GF-D8 (cell line): ENCODE results near the gene AKT1S1.
A peak's percentile ranks its signal among the peaks of the same experiment; 100 is the strongest.
"Not testable (repeated sequence)": the region's sequence is repeated elsewhere in the genome, so short reads cannot be mapped to it uniquely, and the experiment has no call there.

Source experiments
- DNase-seq: peaks from one replicate; lab custom pipeline; 2025; lab: John Stamatoyannopoulos, UW

The AKT1S1 gene

DNA sequence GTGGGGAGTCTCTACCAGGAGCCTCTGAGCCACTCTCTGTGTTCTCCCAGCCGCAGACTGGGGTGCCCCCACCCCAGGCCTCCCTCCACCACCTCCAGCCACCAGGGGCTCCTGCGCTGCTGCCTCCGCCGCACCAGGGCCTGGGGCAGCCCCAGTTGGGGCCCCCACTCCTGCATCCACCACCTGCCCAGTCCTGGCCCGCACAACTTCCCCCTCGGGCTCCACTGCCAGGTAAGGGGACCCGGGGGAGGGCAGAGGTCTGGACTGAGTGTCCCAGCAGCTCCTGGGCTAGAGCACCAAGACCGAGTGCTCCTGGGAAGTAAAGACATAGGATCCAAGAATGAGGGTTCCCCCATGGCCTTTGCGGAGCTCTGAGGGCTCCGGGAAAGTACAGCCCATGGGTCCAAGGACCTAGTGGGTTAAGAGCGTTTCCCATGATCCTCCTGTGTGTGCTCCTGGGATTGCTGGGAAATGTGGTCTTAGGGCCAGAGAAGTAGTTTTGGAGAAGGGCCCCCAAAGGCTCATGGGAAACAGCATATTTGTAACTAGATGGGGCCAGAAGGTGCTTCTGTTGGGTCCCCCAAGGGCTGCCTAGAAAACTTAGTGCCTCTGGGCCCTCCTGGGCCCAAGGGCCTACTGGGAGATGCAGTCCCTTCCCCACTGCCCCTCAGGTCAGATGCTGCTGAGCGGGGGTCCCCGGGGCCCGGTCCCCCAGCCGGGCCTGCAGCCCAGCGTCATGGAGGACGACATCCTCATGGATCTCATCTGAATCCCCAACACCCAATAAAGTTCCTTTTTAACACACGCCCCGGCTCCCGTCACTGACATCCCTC lies 40.8 kb downstream of the AKT1S1 start:
- no peak for DNase-seq

DNA sequence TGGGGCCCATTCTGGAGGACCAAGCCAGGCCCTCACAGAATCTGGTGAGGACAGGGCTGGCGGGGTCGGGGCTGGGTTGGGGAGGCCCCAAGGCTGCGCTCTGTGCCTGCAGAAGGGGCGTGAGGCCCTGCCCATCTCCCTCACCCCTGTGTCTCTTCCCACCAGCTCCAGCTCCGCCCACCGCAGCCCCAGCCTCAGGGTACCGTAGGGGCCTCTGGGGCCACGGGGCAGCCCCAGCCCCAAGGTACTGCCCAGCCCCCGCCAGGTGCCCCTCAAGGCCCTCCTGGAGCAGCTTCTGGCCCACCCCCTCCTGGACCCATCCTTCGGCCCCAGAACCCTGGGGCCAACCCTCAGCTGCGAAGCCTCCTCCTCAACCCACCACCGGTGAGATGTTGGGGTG lies 41.6 kb downstream of the AKT1S1 start:
- DNase-seq, result no peak

DNA sequence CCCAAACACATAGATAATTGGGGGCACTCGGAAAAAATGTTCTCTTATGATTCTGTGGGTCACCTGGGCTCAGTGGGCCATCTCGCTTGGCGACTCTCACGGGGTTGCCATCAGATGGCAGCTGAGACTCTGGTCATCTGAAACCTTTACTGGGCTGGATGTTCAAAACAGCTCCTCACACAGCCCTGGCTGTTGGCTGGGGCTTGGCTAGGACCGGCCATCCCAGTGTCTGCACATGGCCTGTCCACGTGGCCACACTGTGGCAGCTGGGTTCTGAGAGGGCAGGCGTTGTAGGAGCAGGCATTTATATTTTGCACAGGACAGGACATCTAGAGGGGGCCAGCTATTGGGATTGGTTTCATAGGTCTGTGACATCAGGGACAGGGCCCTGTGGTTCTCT lies 43.6 kb downstream of the AKT1S1 start:
- no peak for DNase-seq

DNA sequence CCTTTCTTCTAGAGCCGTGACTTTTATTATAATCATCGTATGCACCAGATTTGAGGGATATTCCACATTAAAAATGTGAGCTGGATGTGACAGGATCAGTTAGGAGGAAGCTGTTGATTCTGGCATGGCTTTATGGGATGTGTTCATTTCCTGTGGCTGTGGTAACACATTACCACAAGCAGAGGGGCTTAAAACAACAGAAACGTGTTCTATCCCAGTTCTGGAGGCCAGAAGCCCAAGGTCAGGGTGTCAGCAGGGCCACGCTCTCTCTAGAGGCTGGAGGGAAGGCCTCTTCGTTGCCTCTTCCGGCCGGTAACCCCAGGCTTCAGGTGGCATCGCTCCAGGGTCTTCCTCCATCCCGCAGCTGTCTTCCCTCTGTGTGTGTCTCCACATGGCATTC lies 44.6 kb downstream of the AKT1S1 start:
- peak; percentile 81 for DNase-seq

GRCh38 chr19:49831592-49831991 lies 45.6 kb downstream of the AKT1S1 start:
- DNase-seq, result no peak

GRCh38 chr19:49830766-49831165 lies 46.4 kb downstream of the AKT1S1 start:
- no peak for DNase-seq

DNA sequence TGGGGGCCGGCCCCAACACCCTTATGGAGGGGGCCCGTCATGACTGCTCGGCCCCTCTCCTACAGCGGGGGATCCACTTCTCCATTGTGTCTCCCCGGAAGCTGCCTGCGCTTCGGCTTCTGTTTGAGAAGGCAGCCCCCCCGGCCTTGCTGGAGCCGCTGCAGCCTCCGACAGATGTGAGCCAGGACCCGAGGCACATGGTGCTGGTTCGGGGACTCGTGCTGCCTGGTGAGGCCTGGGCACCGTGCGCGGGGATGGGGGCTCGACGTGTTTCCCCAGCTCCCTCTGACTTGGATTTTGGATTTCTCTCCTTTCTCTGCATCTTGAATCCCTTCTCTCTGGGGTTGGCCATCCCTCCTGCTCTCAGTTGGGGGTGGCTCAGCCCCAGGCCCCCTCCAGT lies 47.4 kb downstream of the AKT1S1 start:
- no peak for DNase-seq

DNA sequence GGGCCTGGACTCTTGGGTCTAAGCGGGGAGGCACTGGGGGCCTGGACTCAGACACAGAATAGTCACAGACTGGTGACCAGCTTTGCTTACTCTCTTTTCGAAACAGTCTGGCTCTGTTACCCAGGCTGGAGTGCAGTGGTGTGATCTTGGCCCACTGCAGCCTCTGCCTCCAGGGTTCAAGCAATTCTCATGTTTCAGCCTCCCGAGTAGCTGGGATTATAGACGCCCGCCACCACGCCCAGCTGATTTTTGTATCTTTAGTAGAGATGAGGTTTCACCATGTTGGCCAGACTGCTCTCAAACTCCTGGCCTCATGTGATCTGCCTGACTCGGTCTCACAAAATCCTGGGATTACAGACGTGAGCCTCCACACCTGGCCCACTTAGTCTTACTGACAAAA lies 48.0 kb downstream of the AKT1S1 start:
- no peak for DNase-seq

- no peak for DNase-seq
Measured at GRCh38 chr19:49827034-49827433, 50.1 kb downstream of the AKT1S1 start.

DNA sequence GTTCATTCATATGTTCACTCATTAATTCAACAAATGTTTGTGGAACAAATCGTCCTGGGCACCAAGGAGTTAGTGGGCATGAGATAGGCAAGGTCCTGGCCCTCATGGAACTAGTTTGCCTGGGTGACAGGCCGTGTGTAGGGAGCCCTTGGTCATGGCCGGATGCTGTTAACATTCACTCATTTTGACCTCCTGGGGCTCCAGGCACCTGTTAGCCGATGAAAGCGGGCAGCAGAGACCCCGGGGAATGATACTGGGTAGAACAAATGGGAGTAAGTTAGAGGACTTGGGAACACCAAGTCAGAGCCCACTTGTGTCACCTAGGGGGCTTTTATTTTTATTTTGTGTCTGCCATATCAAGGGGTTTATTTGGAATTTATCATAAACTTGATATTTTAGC lies 52.5 kb downstream of the AKT1S1 start:
- no peak for DNase-seq

DNA sequence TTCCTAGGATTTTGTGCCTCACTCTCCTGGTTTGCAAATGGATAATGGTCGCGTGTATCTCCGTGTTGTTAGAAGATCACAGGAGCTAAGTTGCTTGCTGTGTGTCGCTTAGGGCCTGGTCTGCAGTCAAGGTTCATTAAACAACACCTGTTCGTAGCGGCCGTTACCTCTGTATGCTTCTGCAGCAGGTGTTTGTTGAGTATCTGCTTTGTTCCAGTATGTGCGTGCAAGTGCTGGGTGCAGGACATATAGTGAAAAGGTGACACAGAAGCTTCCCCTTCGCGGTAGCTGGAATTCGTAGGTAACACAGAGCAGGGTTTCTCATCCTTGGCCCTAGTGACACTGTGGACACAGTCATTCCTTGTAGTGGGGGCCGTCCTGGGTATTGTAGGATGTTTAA lies 53.7 kb downstream of the AKT1S1 start:
- DNase-seq, result no peak

- peak; percentile 71 for DNase-seq
Measured at GRCh38 chr19:49820125-49820524, 57.0 kb downstream of the AKT1S1 start.

DNA sequence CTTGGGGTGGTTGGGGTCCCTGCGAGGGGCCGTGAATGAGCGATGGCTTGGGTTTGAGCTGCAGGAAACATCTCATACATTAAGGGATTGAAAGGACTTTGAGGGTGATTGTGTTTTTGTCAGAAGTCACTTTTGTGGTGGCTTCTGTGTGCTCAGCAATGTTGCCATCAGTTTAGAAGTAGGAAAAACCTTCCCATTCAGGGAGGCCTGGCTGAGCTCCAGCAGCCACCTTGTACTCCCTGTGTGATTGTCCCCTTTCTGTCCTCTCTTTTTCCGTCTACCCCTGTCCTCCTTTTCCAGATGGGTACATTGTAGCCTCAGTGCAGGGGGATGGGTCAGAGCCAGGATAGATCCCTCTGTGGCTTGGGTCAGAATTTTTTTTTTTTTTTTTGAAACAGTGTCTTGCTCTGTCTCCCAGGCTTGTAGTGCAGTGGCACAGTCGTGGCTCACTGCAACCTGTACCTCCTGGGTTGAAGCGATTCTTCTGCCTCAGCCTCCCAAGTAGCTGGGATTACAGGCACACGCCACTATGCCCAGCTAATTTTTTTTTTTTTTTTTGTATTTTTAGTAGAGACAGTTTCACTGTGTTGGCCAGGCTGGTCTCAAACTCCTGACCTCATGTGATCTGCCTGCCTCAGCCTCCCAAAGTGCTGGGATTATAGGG lies 57.6 kb downstream of the AKT1S1 start:
- DNase-seq, result not testable (repeated sequence)
